WTC11 (cell line): Measurements from ENCODE around the gene RPN2. TPM values are rescaled to one million over a fixed set of nuclear protein-coding genes. Genes with fewer than 3 reads are reported as not detected.

ENCODE experiments used
- ATAC-seq: fragments of 200-7000 bp; cut with Tn5 transposase; 2 replicates; pipeline ENCODE4 v1.10.0; 2021; ENCODE audit warnings: mild to moderate bottlenecking, moderate library complexity
- Bru-seq: library from RNA; stranded (reverse); fragments of 400-500 nt; gene quantifications from one replicate; lab custom pipeline; 2021; lab: Mats Ljungman, UMichigan
- CTCF ChIA-PET: fragments of 300-600 bp; sonication (Branson Sonifier 250); formaldehyde crosslinking; loops from one replicate; lab custom pipeline; 2021; ENCODE audit warnings: antibody characterized with exemption; lab: Charles Lee
- POLR2A ChIA-PET: fragments of 350-600 bp; sonication (Branson Sonifier 250); formaldehyde crosslinking; loops from one replicate; lab custom pipeline; 2021; ENCODE audit warnings: antibody characterized with exemption; lab: Charles Lee
- DNase-seq: peaks from one replicate; pipeline ENCODE4 v3.0.0; 2021; ENCODE audit warnings: low spot score
- H3K27ac Mint-ChIP-seq: 2 replicates; pipeline ENCODE4 v1.8.0; 2021; ENCODE audit warnings: mixed read lengths
- H3K27me3 Mint-ChIP-seq: 2 replicates; pipeline ENCODE4 v1.8.0; 2021; ENCODE audit warnings: low read depth, mild to moderate bottlenecking, moderate library complexity, mixed read lengths
- H3K36me3 Mint-ChIP-seq: 2 replicates; pipeline ENCODE4 v1.8.0; 2021; ENCODE audit warnings: mixed read lengths
- H3K4me1 Mint-ChIP-seq: 2 replicates; pipeline ENCODE4 v1.8.0; 2022; ENCODE audit warnings: mixed read lengths
- H3K4me3 Mint-ChIP-seq: 2 replicates; pipeline ENCODE4 v1.8.0; 2021; ENCODE audit warnings: mild to moderate bottlenecking, moderate library complexity, mixed read lengths
- H3K9me3 Mint-ChIP-seq: 2 replicates; pipeline ENCODE4 v1.8.0; 2021; ENCODE audit warnings: mixed read lengths
- CREM ChIP-seq: sonication (generic); formaldehyde crosslinking; IDR thresholded peaks from 2 replicates; pipeline ENCODE4 v1.8.1; 2022; ENCODE audit warnings: mild to moderate bottlenecking, missing genetic modification reagents, moderate library complexity
- ELF4 ChIP-seq: sonication (generic); formaldehyde crosslinking; IDR thresholded peaks from 2 replicates; pipeline ENCODE4 v1.8.1; 2022; ENCODE audit warnings: low read depth, mild to moderate bottlenecking, moderate library complexity, missing genetic modification reagents
- GABPB1 ChIP-seq: sonication (generic); formaldehyde crosslinking; IDR thresholded peaks from 2 replicates; pipeline ENCODE4 v1.8.1; 2023; ENCODE audit warnings: mild to moderate bottlenecking, missing genetic modification reagents
- HMGXB4 ChIP-seq: sonication (generic); formaldehyde crosslinking; IDR thresholded peaks from 2 replicates; pipeline ENCODE4 v1.8.1; 2023; ENCODE audit warnings: mild to moderate bottlenecking, moderate library complexity, missing genetic modification reagents
- JUN ChIP-seq: sonication (generic); formaldehyde crosslinking; IDR thresholded peaks from 2 replicates; pipeline ENCODE4 v1.8.0; 2023; ENCODE audit warnings: mild to moderate bottlenecking, missing genetic modification reagents
- KAT7 ChIP-seq: sonication (generic); formaldehyde crosslinking; IDR thresholded peaks from 2 replicates; pipeline ENCODE4 v1.8.1; 2023; ENCODE audit warnings: missing genetic modification reagents, mild to moderate bottlenecking, borderline replicate concordance
- MLX ChIP-seq: sonication (generic); formaldehyde crosslinking; IDR thresholded peaks from 2 replicates; pipeline ENCODE4 v1.8.1; 2023; ENCODE audit warnings: mild to moderate bottlenecking, missing genetic modification reagents, moderate library complexity
- MYBL2 ChIP-seq: sonication (generic); formaldehyde crosslinking; IDR thresholded peaks from 2 replicates; pipeline ENCODE4 v1.8.1; 2023; ENCODE audit warnings: mild to moderate bottlenecking, moderate library complexity, missing genetic modification reagents
- NFYB ChIP-seq: sonication (generic); formaldehyde crosslinking; conservative IDR thresholded peaks from 2 replicates; pipeline ENCODE4 v1.8.0; 2022; ENCODE audit warnings: low read depth, missing genetic modification reagents
- PREB ChIP-seq: sonication (generic); formaldehyde crosslinking; IDR thresholded peaks from 2 replicates; pipeline ENCODE4 v1.8.1; 2022; ENCODE audit warnings: mild to moderate bottlenecking, missing genetic modification reagents, moderate library complexity, borderline replicate concordance
- SP1 ChIP-seq: sonication (generic); formaldehyde crosslinking; conservative IDR thresholded peaks from 2 replicates; pipeline ENCODE4 v1.8.1; 2022; ENCODE audit warnings: missing genetic modification reagents
- TEAD1 ChIP-seq: sonication (generic); formaldehyde crosslinking; IDR thresholded peaks from 2 replicates; pipeline ENCODE4 v1.8.0; 2022; ENCODE audit warnings: mild to moderate bottlenecking, missing genetic modification reagents
- ZNF219 ChIP-seq: sonication (generic); formaldehyde crosslinking; IDR thresholded peaks from 2 replicates; pipeline ENCODE4 v1.8.0; 2023; ENCODE audit warnings: missing genetic modification reagents, mild to moderate bottlenecking, borderline replicate concordance
- ZNF317 ChIP-seq: sonication (generic); formaldehyde crosslinking; IDR thresholded peaks from 2 replicates; pipeline ENCODE4 v1.8.1; 2023; ENCODE audit warnings: low read depth, mild to moderate bottlenecking, moderate library complexity, missing genetic modification reagents, borderline replicate concordance
- long read RNA-seq, 3 experiments: library from RNA in 1 of 3; library from capped mRNA in 1 of 3; library from polyadenylated mRNA in 1 of 3; unstranded in 2 of 3; stranded (forward) in 1 of 3; transcript quantifications; one replicate each; pipeline ENCODE4 v2.0.0, GENCODE V29; 2021
- total RNA-seq: library from RNA; stranded (reverse); gene quantifications from 3 replicates; pipeline ENCODE4 v1.2.3, GENCODE V29; 2021
- TF ChIP-seq, protein P1 (sequence below): sonication (generic); formaldehyde crosslinking; IDR thresholded peaks from 2 replicates; pipeline ENCODE4 v1.8.1; 2023; ENCODE audit warnings: mild to moderate bottlenecking, missing genetic modification reagents, moderate library complexity
- TF ChIP-seq, protein P2 (sequence below): sonication (generic); formaldehyde crosslinking; IDR thresholded peaks from 2 replicates; pipeline ENCODE4 v1.8.1; 2022; ENCODE audit warnings: mild to moderate bottlenecking, moderate library complexity, missing genetic modification reagents
- TF ChIP-seq, protein P3 (sequence below): sonication (generic); formaldehyde crosslinking; IDR thresholded peaks from 2 replicates; pipeline ENCODE4 v1.8.0; 2022; ENCODE audit warnings: mild to moderate bottlenecking, missing genetic modification reagents

Gene RPN2
- total RNA-seq (205 to 233 TPM (median 227 TPM) in 3 replicates), Bru-seq, nascent RNA (percentile 85 among the genes with signal in this experiment)
- long read RNA-seq, experiment 1, transcript RPN2-201 (17 exons, 2,515 nt), result major isoform, 1,471 of 1,800 reads
- long read RNA-seq, experiment 1, partial matches to known transcripts, result 109 of 1,800 reads
- long read RNA-seq, experiment 1, other reads (novel, unspliced or antisense), result 220 of 1,800 reads
- long read RNA-seq, experiment 2, transcript RPN2-201 (17 exons, 2,515 nt), result major isoform, 131 of 346 reads
- long read RNA-seq, experiment 2, partial matches to known transcripts, result 144 of 346 reads
- long read RNA-seq, experiment 2, other reads (novel, unspliced or antisense), result 71 of 346 reads
- long read RNA-seq, experiment 3, transcript RPN2-201 (17 exons, 2,515 nt), result major isoform, 420 of 519 reads
- long read RNA-seq, experiment 3, partial matches to known transcripts, result 35 of 519 reads
- long read RNA-seq, experiment 3, other reads (novel, unspliced or antisense), result 64 of 519 reads

- Mint-ChIP-seq H3K27me3 (no peaks in the 10 kb centered on the region; the same call in 1 of the 2 replicates), H3K4me1 (peaks cover 14% of the 10 kb centered on the region), H3K9me3 (no peaks in the 10 kb centered on the region), H3K4me3 (peak within 1 kb of the TSS; percentile 81), H3K27ac (peak within 1 kb of the TSS; percentile 98), H3K36me3 (peaks cover 15% of the 10 kb centered on the region)
- ChIA-PET CTCF (interaction anchor here (0.5 to 3.0 kb wide), 18 partner anchors 12 to 259 kb away, joined by 3 to 43 read pairs (median 4); partner anchors contain the start of gene RBL1), POLR2A (interaction anchor here (0.5 to 2.4 kb wide), 14 partner anchors 11 to 513 kb away, joined by 3 to 19 read pairs (median 4); partner anchors contain the start of gene RBL1)
- no peak for TF ChIP-seq TEAD1 (CRISPR knock-in tag)
- 0 out of 2 replicates have a peak, but pooled peaks have one; percentile 19 for TF ChIP-seq KAT7 (CRISPR knock-in tag)
- TF ChIP-seq ZNF219 (CRISPR knock-in tag), result peak; percentile 23; the same call in 1 of the 2 replicates
- TF ChIP-seq JUN (CRISPR knock-in tag), result peak; percentile 54; the same call in 1 of the 2 replicates
- TF ChIP-seq MLX (CRISPR knock-in tag), result no peak
- peak; percentile 90 for TF ChIP-seq NFYB
- peak; percentile 87 for TF ChIP-seq HMGXB4 (CRISPR knock-in tag)
- TF ChIP-seq ELF4 (CRISPR knock-in tag), result no peak
- peak; percentile 74; the same call in 1 of the 2 replicates for TF ChIP-seq GABPB1 (CRISPR knock-in tag)
- TF ChIP-seq SP1 (CRISPR knock-in tag), result peak; percentile 71
- TF ChIP-seq, protein P1, sequence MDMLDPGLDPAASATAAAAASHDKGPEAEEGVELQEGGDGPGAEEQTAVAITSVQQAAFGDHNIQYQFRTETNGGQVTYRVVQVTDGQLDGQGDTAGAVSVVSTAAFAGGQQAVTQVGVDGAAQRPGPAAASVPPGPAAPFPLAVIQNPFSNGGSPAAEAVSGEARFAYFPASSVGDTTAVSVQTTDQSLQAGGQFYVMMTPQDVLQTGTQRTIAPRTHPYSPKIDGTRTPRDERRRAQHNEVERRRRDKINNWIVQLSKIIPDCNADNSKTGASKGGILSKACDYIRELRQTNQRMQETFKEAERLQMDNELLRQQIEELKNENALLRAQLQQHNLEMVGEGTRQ (CRISPR knock-in tag), result peak; percentile 7; the same call in 1 of the 2 replicates
- 0 out of 2 replicates have a peak, but pooled peaks have one; percentile 31 for TF ChIP-seq PREB (CRISPR knock-in tag)
- TF ChIP-seq CREM (CRISPR knock-in tag), result peak; percentile 41; the same call in 1 of the 2 replicates
- peak; percentile 55; the same call in 1 of the 2 replicates for TF ChIP-seq MYBL2 (CRISPR knock-in tag)
- TF ChIP-seq ZNF317 (CRISPR knock-in tag), result no peak
- TF ChIP-seq, protein P2, sequence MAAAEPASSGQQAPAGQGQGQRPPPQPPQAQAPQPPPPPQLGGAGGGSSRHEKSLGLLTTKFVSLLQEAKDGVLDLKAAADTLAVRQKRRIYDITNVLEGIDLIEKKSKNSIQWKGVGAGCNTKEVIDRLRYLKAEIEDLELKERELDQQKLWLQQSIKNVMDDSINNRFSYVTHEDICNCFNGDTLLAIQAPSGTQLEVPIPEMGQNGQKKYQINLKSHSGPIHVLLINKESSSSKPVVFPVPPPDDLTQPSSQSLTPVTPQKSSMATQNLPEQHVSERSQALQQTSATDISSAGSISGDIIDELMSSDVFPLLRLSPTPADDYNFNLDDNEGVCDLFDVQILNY (CRISPR knock-in tag), result 0 out of 2 replicates have a peak, but pooled peaks have one; percentile 34
- TF ChIP-seq, protein P3, sequence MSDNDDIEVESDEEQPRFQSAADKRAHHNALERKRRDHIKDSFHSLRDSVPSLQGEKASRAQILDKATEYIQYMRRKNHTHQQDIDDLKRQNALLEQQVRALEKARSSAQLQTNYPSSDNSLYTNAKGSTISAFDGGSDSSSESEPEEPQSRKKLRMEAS, result peak; percentile 76
- DNase-seq, result peak; percentile 98
- peak; percentile 98 for ATAC-seq
Observed at GRCh38 chr20:37178839-37179682, at the start of gene RPN2, which contains the start of gene MROH8. Gene RPN2 (plus strand): TSS chr20:37179330. CDS start chr20:37179357, 27 bp downstream. Gene MROH8 (minus strand): TSS chr20:37179548.
